SK-N-SH treated with all-trans-retinoic acid at 6 μM for 48 hours (cell line): ENCODE measurements around the gene UCHL3.

ENCODE experiments used
- ATAC-seq: fragments of 200-7000 bp; cut with Tn5 transposase; 3 replicates; pipeline ENCODE4 v1.9.1; 2020; ENCODE audit warnings: mild to moderate bottlenecking, moderate library complexity
- ARNTL ChIP-seq: fragments of 450-650 bp; formaldehyde crosslinking; IDR thresholded peaks from 2 replicates; pipeline ENCODE4 v1.5.0; 2020; ENCODE audit warnings: low read depth, mild to moderate bottlenecking, moderate library complexity, borderline replicate concordance
- BACH2 ChIP-seq: fragments of 250-450 bp; sonication (Bioruptor Pico); IDR thresholded peaks from 2 replicates; pipeline ENCODE4 v1.9.0; 2021; ENCODE audit warnings: mild to moderate bottlenecking, borderline replicate concordance
- CSDC2 ChIP-seq: fragments of 250-450 bp; sonication (Bioruptor Pico); IDR thresholded peaks from 2 replicates; pipeline ENCODE4 v1.5.0; 2020; ENCODE audit warnings: mild to moderate bottlenecking, moderate library complexity
- ESRRG ChIP-seq: fragments of 250-450 bp; sonication (Bioruptor Pico); IDR thresholded peaks from 2 replicates; pipeline ENCODE4 v1.6.1; 2021; ENCODE audit warnings: mild to moderate bottlenecking
- GLIS3 ChIP-seq: fragments of 250-450 bp; sonication (Bioruptor Pico); IDR thresholded peaks from 2 replicates; pipeline ENCODE4 v1.5.0; 2020; ENCODE audit warnings: mild to moderate bottlenecking, moderate library complexity
- ISL1 ChIP-seq: fragments of 250-450 bp; sonication (Bioruptor Pico); IDR thresholded peaks from 2 replicates; pipeline ENCODE4 v2.1.2; 2022; ENCODE audit warnings: mild to moderate bottlenecking, moderate library complexity
- OSR1 ChIP-seq: fragments of 250-450 bp; sonication (Bioruptor Pico); IDR thresholded peaks from 2 replicates; pipeline ENCODE4 v1.8.0; 2022; ENCODE audit warnings: moderate library complexity, mild to moderate bottlenecking, inconsistent platforms
- PPARA ChIP-seq: fragments of 250-450 bp; sonication (Bioruptor Pico); IDR thresholded peaks from 2 replicates; pipeline ENCODE4 v1.5.0; 2020; ENCODE audit warnings: mild to moderate bottlenecking, borderline replicate concordance
- RARB ChIP-seq: fragments of 250-450 bp; sonication (Bioruptor Pico); IDR thresholded peaks from 2 replicates; pipeline ENCODE4 v1.8.0; 2021; ENCODE audit warnings: mild to moderate bottlenecking, moderate library complexity
- SNAI2 ChIP-seq: fragments of 250-450 bp; sonication (Bioruptor Pico); IDR thresholded peaks from 2 replicates; pipeline ENCODE4 v1.5.0; 2020; ENCODE audit warnings: mild to moderate bottlenecking, moderate library complexity
- TCF4 ChIP-seq: fragments of 250-450 bp; sonication (Bioruptor Pico); IDR thresholded peaks from 2 replicates; pipeline ENCODE4 v1.8.0; 2021; ENCODE audit warnings: mild to moderate bottlenecking, moderate library complexity, borderline replicate concordance
- ZFP3 ChIP-seq: fragments of 250-450 bp; sonication (Bioruptor Pico); IDR thresholded peaks from 2 replicates; pipeline ENCODE4 v1.5.0; 2020; ENCODE audit warnings: mild to moderate bottlenecking, moderate library complexity
- ZFP30 ChIP-seq: fragments of 450-650 bp; formaldehyde crosslinking; IDR thresholded peaks from 2 replicates; pipeline ENCODE4 v1.5.0; 2022; ENCODE audit warnings: mild to moderate bottlenecking, moderate library complexity
- ZNF565 ChIP-seq: fragments of 450-650 bp; formaldehyde crosslinking; conservative IDR thresholded peaks from 2 replicates; pipeline ENCODE4 v1.5.0; 2020; ENCODE audit warnings: low read depth, mild to moderate bottlenecking, moderate library complexity
- ZNF70 ChIP-seq: fragments of 450-650 bp; formaldehyde crosslinking; IDR thresholded peaks from 2 replicates; pipeline ENCODE4 v1.5.0; 2020; ENCODE audit warnings: mild to moderate bottlenecking, moderate library complexity
- ZNF8 ChIP-seq: fragments of 450-650 bp; formaldehyde crosslinking; IDR thresholded peaks from 2 replicates; pipeline ENCODE4 v1.5.0; 2020; ENCODE audit warnings: mild to moderate bottlenecking, moderate library complexity
- TF ChIP-seq, protein P1 (sequence below): fragments of 250-450 bp; sonication (Bioruptor Pico); IDR thresholded peaks from 2 replicates; pipeline ENCODE4 v1.8.0; 2021; ENCODE audit warnings: low read depth, mild to moderate bottlenecking, moderate library complexity, borderline replicate concordance
- TF ChIP-seq, protein P2 (sequence below): fragments of 250-450 bp; sonication (Bioruptor Pico); IDR thresholded peaks from 2 replicates; pipeline ENCODE4 v1.5.0; 2020; ENCODE audit warnings: mild to moderate bottlenecking, moderate library complexity
- TF ChIP-seq, protein P3 (sequence below): fragments of 250-450 bp; sonication (Bioruptor Pico); IDR thresholded peaks from 2 replicates; pipeline ENCODE4 v1.5.1; 2021; ENCODE audit warnings: mild to moderate bottlenecking, moderate library complexity
- TF ChIP-seq, protein P4 (sequence below): fragments of 250-450 bp; sonication (Bioruptor Pico); IDR thresholded peaks from 2 replicates; pipeline ENCODE4 v1.8.0; 2020; ENCODE audit warnings: mild to moderate bottlenecking, moderate library complexity, borderline replicate concordance
- TF ChIP-seq, protein P5 (sequence below): fragments of 250-450 bp; sonication (Bioruptor Pico); IDR thresholded peaks from 2 replicates; pipeline ENCODE4 v1.5.1; 2020; ENCODE audit warnings: low read depth, mild to moderate bottlenecking, moderate library complexity

The UCHL3 gene

DNA sequence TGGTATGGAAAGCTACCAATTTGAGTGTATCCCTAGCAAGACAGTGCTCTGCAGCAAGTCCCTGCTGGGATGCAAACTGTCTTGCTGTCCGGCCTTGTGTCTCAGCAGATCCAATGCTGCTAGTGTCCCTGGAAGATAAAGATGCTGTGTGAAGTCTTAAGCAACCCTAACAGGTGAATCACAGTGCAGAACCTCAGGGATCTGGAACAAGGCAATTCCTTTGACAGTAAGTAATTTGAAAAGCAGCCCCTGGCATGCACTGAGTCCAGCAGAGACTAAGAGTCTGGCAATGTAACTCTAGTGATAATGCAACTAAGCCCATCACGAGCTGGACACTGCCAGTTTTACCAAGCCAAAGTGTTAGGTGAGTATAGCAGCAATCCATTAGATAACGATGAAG lies 1.7 kb upstream of the UCHL3 start (continued):
- TF ChIP-seq, protein P1, sequence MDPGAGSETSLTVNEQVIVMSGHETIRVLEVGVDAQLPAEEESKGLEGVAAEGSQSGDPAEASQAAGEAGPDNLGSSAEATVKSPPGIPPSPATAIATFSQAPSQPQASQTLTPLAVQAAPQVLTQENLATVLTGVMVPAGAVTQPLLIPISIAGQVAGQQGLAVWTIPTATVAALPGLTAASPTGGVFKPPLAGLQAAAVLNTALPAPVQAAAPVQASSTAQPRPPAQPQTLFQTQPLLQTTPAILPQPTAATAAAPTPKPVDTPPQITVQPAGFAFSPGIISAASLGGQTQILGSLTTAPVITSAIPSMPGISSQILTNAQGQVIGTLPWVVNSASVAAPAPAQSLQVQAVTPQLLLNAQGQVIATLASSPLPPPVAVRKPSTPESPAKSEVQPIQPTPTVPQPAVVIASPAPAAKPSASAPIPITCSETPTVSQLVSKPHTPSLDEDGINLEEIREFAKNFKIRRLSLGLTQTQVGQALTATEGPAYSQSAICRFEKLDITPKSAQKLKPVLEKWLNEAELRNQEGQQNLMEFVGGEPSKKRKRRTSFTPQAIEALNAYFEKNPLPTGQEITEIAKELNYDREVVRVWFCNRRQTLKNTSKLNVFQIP (CRISPR knock-in tag), result no peak
- TF ChIP-seq OSR1 (CRISPR knock-in tag), result no peak
- TF ChIP-seq ZNF565, result no peak
- TF ChIP-seq, protein P2, sequence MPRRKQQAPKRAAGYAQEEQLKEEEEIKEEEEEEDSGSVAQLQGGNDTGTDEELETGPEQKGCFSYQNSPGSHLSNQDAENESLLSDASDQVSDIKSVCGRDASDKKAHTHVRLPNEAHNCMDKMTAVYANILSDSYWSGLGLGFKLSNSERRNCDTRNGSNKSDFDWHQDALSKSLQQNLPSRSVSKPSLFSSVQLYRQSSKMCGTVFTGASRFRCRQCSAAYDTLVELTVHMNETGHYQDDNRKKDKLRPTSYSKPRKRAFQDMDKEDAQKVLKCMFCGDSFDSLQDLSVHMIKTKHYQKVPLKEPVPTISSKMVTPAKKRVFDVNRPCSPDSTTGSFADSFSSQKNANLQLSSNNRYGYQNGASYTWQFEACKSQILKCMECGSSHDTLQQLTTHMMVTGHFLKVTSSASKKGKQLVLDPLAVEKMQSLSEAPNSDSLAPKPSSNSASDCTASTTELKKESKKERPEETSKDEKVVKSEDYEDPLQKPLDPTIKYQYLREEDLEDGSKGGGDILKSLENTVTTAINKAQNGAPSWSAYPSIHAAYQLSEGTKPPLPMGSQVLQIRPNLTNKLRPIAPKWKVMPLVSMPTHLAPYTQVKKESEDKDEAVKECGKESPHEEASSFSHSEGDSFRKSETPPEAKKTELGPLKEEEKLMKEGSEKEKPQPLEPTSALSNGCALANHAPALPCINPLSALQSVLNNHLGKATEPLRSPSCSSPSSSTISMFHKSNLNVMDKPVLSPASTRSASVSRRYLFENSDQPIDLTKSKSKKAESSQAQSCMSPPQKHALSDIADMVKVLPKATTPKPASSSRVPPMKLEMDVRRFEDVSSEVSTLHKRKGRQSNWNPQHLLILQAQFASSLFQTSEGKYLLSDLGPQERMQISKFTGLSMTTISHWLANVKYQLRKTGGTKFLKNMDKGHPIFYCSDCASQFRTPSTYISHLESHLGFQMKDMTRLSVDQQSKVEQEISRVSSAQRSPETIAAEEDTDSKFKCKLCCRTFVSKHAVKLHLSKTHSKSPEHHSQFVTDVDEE (CRISPR knock-in tag), result no peak
- no peak for TF ChIP-seq BACH2

DNA sequence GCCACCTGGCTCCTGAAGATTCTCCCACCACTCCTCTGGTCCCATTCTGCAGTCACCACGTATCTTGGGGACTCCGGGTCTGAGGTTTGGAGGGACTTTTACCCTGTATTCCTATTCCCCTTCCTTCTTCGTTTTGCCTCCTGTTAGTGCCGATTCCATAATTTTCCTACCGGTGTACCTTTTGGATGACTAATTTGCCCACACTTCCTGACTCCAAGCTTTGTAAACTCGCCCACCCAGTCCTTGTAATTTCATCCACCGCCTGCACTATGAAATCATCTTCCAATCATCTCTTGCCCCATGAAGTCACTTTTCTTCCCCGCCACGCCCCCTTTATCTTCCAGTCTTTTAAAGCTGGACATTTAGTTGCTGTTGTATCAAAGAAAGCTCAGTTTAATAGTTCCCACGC lies 572 bp downstream of the UCHL3 start:
- peak; percentile 63 for ATAC-seq
- TF ChIP-seq ZNF8 (no peak), OSR1 (CRISPR knock-in tag) (no peak), ISL1 (CRISPR knock-in tag) (no peak), PPARA (CRISPR knock-in tag) (no peak), ARNTL (CRISPR knock-in tag) (no peak), TCF4 (no peak), ZFP3 (CRISPR knock-in tag) (no peak), ZFP30 (CRISPR knock-in tag) (no peak), RARB (no peak), SNAI2 (CRISPR knock-in tag) (no peak), BACH2 (no peak), GLIS3 (CRISPR knock-in tag) (no peak)
- TF ChIP-seq, protein P3, sequence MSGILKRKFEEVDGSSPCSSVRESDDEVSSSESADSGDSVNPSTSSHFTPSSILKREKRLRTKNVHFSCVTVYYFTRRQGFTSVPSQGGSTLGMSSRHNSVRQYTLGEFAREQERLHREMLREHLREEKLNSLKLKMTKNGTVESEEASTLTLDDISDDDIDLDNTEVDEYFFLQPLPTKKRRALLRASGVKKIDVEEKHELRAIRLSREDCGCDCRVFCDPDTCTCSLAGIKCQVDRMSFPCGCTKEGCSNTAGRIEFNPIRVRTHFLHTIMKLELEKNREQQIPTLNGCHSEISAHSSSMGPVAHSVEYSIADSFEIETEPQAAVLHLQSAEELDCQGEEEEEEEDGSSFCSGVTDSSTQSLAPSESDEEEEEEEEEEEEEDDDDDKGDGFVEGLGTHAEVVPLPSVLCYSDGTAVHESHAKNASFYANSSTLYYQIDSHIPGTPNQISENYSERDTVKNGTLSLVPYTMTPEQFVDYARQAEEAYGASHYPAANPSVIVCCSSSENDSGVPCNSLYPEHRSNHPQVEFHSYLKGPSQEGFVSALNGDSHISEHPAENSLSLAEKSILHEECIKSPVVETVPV, result no peak
- TF ChIP-seq, protein P1 (CRISPR knock-in tag), result no peak
- TF ChIP-seq, protein P2 (CRISPR knock-in tag), result no peak
- TF ChIP-seq, all 23 proteins: peak for 0

DNA sequence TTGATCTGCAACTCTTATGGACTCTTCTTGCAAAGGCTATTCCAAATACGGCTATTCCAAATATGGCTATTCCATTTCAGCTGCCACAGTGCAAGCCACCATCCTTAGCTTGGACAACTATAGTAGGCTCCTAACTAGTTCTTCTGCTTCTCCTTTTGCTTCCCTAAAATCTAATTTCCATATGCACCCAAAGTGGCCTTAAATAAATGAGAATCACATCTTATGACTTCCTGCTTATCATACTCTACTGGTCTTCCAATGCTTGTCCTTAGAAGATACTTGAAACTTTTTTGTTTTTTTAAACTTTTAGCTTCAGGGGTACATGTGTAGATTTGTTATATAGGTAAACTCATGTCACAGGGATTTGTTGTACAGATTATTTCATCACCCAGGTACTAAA lies 4.9 kb downstream of the UCHL3 start:
- ATAC-seq, result no peak
- TF ChIP-seq ESRRG (CRISPR knock-in tag) (no peak), ZFP3 (CRISPR knock-in tag) (no peak), TCF4 (no peak), ZNF70 (no peak), ZNF565 (no peak), SNAI2 (CRISPR knock-in tag) (no peak), CSDC2 (CRISPR knock-in tag) (no peak), OSR1 (CRISPR knock-in tag) (no peak), ISL1 (CRISPR knock-in tag) (no peak), RARB (no peak)
- TF ChIP-seq, protein P4, sequence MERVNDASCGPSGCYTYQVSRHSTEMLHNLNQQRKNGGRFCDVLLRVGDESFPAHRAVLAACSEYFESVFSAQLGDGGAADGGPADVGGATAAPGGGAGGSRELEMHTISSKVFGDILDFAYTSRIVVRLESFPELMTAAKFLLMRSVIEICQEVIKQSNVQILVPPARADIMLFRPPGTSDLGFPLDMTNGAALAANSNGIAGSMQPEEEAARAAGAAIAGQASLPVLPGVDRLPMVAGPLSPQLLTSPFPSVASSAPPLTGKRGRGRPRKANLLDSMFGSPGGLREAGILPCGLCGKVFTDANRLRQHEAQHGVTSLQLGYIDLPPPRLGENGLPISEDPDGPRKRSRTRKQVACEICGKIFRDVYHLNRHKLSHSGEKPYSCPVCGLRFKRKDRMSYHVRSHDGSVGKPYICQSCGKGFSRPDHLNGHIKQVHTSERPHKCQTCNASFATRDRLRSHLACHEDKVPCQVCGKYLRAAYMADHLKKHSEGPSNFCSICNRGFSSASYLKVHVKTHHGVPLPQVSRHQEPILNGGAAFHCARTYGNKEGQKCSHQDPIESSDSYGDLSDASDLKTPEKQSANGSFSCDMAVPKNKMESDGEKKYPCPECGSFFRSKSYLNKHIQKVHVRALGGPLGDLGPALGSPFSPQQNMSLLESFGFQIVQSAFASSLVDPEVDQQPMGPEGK, result no peak
- TF ChIP-seq, protein P2 (CRISPR knock-in tag), result no peak
- TF ChIP-seq, protein P5, sequence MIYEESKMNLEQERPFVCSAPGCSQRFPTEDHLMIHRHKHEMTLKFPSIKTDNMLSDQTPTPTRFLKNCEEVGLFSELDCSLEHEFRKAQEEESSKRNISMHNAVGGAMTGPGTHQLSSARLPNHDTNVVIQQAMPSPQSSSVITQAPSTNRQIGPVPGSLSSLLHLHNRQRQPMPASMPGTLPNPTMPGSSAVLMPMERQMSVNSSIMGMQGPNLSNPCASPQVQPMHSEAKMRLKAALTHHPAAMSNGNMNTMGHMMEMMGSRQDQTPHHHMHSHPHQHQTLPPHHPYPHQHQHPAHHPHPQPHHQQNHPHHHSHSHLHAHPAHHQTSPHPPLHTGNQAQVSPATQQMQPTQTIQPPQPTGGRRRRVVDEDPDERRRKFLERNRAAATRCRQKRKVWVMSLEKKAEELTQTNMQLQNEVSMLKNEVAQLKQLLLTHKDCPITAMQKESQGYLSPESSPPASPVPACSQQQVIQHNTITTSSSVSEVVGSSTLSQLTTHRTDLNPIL (CRISPR knock-in tag), result no peak
